GM18519 (cell line): Measurements from ENCODE around the gene GFPT2.

ENCODE experiments used
- ATAC-seq: cut with Tn5 transposase; IDR thresholded peaks from one replicate; pipeline ENCODE4 v1.9.1; 2021; ENCODE audit warnings: mild to moderate bottlenecking, moderate library complexity; ENCODE audit not compliant: unreplicated experiment, low FRiP score

The GFPT2 gene

DNA sequence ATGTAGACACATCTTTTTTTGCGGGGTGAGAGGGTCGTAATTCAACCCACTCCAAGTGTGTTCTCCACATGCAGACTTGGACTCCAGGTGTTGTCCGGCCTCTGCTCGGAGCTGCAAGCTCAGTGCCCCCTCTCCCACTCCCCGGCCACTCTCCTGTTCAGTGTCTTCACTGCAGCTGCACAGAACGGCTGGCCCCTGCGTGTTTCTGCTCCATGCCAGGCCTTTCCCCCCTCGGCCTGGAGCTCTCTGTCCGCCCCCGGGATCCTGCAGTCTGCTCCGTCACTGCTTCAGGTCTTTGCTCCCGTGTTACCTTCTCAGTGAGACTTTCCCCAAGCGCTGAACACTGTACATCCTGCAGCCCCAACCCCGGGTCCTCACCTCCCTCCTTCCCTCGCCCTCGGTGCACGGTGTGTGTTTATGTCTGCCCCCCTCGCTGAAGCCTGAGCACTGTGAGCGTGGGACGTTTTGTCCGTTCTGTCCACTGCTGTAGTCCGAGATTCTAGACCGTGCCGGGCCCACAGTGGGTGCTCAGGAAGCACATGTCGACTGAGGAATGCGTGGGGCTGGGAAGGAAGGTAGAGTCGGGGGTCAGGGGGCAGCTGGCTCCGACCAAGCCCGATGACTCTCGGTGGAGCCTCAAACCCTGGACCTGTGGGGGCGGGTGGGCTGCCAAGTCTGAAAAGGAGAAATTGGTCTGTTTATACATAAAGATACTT lies 26.4 kb upstream of the GFPT2 start:
- ATAC-seq = no peak

DNA sequence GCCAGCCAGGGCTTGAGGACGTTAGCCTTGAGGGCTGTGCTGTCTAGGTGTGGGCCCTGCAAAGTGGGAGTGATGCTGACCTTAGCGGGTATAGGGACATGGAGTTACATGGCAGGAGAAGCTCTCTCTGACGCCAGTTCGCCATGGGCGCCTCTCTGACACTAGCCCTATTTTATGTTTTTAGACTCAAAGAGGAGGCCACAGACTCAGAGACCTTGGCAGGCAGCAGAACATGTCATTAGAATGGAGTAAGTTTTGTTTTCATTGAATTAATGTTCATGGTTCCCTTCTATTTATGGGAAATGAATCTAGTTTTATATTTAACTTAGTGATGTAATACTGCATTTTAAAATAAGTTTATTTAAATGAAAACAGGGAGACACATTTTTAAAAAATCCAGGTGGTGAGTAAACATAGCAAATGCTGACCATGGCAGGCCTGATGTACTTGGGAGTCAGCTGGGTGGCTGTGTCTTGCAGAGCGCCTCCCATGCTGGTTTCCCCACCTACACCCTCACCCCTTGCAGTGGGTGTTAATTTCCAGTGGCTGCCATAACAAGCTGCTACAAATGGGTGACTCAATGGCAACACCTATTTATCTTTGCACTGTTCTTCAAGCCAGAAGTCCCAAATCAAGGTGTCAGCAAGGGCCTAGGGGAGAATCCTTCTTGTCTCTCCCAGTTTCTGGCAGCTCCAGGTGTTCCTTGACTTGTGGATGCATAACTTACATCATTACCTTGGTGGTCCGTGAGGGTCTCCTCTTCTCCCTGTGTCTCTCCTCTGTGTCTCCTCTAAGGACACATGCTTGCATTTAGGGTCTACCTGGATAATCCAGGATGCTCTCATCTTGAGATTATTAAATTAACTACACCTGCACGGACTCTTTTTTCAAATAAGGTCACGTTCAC lies 25.6 kb upstream of the GFPT2 start:
- ATAC-seq = no peak

DNA sequence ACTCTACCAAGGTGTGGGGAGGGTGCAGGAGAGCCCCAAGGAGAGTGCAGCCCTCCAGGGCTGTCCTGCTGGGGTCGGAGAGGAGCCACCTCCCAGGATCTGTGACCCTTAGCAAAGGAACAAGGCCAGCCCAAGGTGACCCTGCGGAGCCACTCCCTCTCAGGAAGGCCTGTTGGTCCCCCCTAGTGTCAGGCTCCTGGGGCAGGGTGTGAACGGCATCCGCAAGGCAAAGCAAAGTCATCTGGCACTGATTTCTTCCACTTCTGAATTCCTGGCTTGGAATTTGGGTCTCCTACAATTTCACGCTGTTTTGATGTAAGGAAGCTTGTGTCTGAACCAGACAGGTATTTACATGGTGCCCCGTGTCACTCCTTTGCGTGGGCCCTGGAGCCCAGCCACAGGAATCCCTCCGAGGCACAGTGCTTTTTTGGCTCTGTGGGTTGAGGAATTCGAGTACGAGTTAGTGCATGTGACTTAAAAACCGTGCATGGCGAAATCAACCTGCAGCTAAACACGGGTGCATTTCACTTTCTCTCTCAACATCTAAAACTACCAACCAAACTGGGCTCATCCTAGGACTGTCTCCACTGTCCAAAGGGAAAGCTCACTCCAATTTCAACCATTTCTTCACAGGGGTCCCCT lies 24.5 kb upstream of the GFPT2 start:
- no peak for ATAC-seq

- no peak for ATAC-seq
Observed at GRCh38 chr5:180376511-180376910, 23.4 kb upstream of the GFPT2 start.

DNA sequence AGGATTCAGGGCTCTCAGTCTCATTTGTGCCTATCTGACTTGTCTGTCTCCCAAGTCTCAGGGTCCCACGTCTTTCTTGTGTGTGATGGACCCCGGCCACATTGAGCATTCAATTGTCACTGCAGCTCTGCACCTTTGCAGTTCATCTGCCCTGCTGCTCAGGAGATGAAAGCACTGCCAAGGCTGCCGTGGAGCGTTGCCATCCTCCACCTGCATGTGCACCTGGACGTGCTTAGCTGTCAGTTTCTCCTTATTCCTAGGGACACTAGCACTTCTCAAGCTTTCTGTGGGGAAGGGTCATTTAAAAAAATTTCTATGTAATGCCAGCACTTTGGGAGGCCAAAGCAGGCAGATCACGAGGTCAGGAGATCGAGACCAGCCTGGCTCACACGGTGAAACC lies 22.8 kb upstream of the GFPT2 start:
- ATAC-seq = no peak

GRCh38 chr5:180375291-180375690 lies 22.2 kb upstream of the GFPT2 start:
- no peak for ATAC-seq

GRCh38 chr5:180373870-180374269 lies 20.7 kb upstream of the GFPT2 start:
- ATAC-seq = no peak

- ATAC-seq = no peak
Observed at GRCh38 chr5:180373454-180373853, 20.3 kb upstream of the GFPT2 start.

- ATAC-seq = no peak
Observed at GRCh38 chr5:180371949-180372348, 18.8 kb upstream of the GFPT2 start.

GRCh38 chr5:180370861-180371641 lies 17.9 kb upstream of the GFPT2 start:
- no peak for ATAC-seq

DNA sequence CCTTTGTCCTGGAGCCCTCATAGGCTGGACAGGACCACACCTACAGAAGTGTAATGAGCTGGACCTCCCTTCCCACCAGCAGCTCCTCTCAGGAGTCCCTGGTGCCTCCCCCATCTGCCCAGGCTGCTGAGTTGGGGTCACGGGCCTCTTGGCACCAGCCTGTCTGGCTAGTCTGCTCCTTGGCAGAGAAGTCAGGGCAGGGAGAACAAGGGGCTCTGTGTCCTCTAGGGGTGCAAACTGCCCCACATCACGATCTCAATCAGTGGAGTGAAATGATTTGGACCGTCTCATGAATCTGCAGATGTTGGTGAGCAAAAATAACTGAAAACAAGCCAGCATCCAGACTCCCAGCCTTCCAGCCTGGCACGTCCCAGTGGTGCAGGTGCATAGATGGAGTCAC lies 14.9 kb upstream of the GFPT2 start:
- ATAC-seq = no peak

DNA sequence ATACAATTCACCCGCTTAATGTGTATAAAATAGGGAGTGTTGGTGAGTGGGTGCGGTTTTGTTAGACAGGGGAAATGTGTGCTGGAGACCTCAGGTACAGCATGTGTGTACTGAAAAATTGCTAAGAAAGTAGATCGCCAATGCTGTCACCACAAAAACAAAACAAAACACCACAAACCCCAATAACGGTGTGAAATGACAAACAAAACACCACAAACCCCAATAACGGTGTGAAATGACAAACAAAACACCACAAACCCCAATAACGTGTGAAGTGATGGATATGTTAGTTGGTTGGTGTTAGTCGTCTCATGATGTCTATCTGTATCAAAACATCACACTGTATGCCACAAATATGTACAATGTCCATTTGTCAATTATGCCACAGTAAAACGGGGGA lies 14.2 kb upstream of the GFPT2 start:
- ATAC-seq = no peak

GRCh38 chr5:180366326-180366725 lies 13.2 kb upstream of the GFPT2 start:
- ATAC-seq = no peak

- ATAC-seq = no peak
Observed at GRCh38 chr5:180365829-180366228, 12.7 kb upstream of the GFPT2 start.

- ATAC-seq = no peak
Observed at GRCh38 chr5:180364306-180364856, 11.2 kb upstream of the GFPT2 start.

DNA sequence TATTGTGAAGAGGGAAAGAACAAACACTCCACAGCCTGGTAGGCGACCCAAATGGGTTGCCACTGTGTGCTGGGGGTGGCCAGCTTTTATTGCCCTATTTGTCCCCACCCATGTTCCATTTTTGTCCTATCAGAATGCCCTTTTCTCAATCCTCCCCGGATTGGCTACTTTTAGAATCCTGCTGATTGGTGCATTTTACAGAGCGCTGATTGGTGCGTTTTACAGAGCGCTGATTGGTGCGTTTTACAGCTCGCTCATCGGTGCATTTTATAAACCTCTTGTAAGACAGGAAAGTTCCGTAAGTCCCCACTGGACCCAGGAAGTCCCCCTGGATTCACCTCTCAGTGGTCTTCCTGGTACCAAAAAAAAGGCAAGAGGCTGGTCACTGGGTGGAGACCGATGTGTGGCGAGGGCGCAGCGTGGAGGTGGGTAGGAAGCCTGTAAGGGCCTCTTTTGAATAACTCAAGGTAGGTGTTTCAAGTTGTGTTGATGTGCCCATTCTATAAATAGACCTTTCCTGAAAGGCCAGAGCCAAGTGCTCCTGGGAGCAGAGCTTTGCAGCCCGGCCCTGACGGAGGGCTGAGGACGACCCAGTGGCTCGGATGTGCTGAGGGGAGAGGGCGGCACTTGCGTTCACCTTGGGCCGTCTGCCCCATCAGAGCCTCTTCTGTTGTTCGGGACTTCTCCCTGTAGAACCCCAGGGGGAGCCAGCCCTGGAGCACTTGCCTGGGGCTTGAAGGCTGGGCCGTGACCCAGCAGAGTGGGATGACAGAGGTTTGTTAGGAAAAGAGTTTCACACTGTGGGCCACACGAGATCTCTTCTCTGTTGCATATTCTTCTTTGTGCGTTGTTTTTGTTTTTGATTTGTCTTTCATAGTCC lies 7.2 kb upstream of the GFPT2 start:
- ATAC-seq = no peak

DNA sequence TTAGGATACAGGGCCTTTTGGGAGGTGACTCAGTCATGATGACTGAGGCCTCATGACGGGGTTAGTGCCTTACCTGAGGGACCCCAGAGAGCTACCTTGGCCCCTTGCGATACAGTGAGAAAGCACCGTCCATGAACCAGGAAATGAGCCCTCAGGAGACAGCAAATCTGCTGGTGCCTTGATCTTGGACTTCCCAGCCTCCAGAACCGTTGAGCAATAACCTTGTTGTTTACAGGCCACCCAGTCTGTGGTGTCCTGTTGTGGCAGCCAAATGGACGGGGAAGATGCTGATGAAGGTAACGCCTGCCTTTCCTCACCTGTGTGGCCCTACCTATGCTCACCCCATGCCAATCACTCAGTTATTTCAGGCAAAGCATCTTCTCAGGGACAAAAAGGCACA lies 5.6 kb upstream of the GFPT2 start:
- no peak for ATAC-seq

DNA sequence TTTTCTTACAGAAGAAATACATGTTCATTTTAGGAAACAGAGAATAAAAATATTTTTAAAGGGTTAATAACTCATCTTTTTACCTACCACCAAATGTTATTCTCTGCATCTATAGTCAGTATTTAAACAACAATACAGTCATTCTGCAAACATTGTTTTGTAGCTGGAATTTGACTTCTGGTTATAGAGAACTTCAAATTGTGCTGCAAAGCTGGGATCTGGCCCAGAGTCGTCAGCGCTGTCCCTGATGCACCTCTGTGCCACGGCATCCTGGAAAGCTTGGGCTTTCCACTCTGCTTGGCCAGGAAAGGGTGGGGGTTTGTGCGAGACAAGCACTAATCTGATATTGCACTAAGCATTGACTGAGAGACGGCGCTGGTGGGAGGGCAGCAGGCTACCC lies 5.0 kb upstream of the GFPT2 start:
- ATAC-seq = no peak

DNA sequence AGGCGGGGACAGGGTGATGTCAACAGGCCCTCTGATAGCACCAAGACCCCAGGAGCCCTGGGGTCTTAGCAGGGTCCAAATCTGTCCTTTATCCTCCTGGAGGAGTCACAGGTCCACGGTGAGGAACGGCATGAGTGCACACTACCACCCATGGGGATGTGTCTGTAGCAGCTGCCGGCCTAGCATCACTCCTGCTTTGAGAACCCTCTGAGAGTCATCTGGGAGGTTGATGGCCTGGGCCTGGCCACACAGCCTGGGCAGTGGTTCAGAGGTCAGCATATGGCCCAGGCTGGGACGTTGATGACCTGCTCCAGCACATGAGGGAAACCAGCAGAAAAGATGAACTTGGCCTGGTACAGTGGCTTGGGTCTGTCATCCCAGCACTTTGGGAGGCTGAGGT lies 1.8 kb upstream of the GFPT2 start:
- ATAC-seq = no peak
